Measurements from ENCODE around the gene THAP4. TPM values are rescaled to one million over a fixed set of nuclear protein-coding genes. Genes with fewer than 3 reads are reported as not detected.

Gene THAP4
- total RNA-seq, 1 donor from 2014 or later = 23.7 TPM

DNA sequence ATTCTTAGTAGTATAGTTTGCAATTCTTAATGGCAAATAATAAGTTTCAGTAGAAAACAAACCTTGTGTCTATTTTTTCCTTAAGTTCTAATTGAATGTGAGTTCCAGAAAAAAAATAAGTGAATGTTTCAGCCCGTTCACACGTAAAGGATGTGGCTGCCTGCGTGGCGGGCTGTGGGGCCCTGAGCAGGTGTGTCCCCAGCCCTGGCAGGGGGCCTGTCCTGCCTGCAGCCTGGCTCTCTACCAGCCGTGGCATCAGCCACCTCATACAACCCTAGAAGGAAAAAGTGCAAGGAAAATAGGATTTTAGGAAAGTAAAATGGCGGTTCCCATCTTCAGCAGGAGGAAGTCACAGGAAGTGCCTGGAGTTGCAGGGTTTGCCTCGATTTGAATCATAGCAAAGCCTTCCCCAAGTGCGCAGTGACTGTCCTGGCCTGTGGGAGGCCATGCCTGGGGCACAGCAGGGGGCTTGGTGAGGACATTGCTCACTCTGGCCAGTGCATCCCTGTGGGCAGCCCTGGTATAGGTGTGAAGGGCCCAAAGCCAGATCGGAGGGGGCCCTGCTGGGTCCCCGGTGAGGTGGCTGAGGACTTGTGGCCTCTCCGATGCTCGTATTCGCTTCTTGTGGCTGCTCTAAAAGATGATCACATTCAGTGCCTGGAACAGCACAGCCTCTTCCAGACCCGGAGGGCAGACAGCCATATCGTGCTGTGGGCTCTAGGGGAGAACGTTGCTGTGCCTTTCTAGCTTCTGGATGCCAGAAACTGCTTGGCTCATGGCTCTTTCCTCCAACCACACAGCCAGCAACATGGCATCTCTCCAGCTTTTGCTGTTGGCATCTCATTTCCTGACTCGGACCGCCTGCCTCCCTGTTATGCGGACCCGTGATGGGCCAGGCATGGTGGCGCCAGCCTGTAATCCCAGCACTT lies 37.1 kb upstream of the THAP4 start:
- ChIA-PET CTCF (no interaction called here), POLR2A (no interaction called here)
- no peaks in the 10 kb centered on the region for H3K27me3 Mint-ChIP-seq
- no peaks in the 10 kb centered on the region for H3K4me1 Mint-ChIP-seq
- no peak overlapping the region for H3K27ac Mint-ChIP-seq
- peaks cover 66% of the 10 kb centered on the region for H3K36me3 Mint-ChIP-seq (ENCODE audit: low read depth)
- no peaks in the 10 kb centered on the region for H3K9me3 Mint-ChIP-seq
- intact Hi-C loops (cut with micrococcal nuclease) = no loop called here
- no peak overlapping the region for H3K4me3 Mint-ChIP-seq
- ATAC-seq (ENCODE audit: low read depth) (no peak), DNase-seq (no peak)
- TF ChIP-seq, protein P1, sequence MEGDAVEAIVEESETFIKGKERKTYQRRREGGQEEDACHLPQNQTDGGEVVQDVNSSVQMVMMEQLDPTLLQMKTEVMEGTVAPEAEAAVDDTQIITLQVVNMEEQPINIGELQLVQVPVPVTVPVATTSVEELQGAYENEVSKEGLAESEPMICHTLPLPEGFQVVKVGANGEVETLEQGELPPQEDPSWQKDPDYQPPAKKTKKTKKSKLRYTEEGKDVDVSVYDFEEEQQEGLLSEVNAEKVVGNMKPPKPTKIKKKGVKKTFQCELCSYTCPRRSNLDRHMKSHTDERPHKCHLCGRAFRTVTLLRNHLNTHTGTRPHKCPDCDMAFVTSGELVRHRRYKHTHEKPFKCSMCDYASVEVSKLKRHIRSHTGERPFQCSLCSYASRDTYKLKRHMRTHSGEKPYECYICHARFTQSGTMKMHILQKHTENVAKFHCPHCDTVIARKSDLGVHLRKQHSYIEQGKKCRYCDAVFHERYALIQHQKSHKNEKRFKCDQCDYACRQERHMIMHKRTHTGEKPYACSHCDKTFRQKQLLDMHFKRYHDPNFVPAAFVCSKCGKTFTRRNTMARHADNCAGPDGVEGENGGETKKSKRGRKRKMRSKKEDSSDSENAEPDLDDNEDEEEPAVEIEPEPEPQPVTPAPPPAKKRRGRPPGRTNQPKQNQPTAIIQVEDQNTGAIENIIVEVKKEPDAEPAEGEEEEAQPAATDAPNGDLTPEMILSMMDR (IDR thresholded peaks at IDR 0.05) = no peak

DNA sequence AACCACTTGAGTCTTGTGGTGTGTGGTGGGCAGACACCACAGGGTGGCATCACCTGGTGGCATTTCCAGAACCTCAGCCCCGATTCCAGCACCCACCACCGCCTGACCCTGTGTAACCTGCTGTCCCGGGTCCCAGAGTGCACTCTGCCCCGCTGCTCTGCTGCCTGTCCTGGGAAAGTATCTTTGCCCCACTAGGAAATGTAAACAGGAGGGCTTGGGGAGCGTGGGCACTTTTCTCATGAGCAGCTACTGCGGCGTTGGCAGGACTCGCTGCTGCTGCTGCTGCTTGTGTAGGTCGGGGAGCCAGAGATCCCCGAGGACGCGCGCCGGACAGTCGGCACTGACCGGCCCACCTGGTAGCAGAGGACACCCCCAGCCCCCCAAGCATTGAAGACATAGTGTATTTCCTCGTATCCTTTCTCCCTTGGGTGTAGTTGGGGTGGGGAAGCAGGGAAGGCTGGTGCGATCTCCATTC lies 36.3 kb upstream of the THAP4 start:
- no peaks in the 10 kb centered on the region for H3K27me3 Mint-ChIP-seq
- H3K4me1 Mint-ChIP-seq = no peaks in the 10 kb centered on the region
- intact Hi-C loops (cut with micrococcal nuclease) = no loop called here
- H3K36me3 Mint-ChIP-seq (ENCODE audit: low read depth) = peaks cover 70% of the 10 kb centered on the region
- H3K9me3 Mint-ChIP-seq = no peaks in the 10 kb centered on the region
- no peak for DNase-seq
- POLR2A ChIA-PET = no interaction called here
- H3K27ac Mint-ChIP-seq = no peak overlapping the region
- CTCF ChIA-PET = no interaction called here
- no peak for ATAC-seq (ENCODE audit: low read depth)
- no peak overlapping the region for H3K4me3 Mint-ChIP-seq
- TF ChIP-seq, protein P1 (IDR thresholded peaks at IDR 0.05) = no peak

DNA sequence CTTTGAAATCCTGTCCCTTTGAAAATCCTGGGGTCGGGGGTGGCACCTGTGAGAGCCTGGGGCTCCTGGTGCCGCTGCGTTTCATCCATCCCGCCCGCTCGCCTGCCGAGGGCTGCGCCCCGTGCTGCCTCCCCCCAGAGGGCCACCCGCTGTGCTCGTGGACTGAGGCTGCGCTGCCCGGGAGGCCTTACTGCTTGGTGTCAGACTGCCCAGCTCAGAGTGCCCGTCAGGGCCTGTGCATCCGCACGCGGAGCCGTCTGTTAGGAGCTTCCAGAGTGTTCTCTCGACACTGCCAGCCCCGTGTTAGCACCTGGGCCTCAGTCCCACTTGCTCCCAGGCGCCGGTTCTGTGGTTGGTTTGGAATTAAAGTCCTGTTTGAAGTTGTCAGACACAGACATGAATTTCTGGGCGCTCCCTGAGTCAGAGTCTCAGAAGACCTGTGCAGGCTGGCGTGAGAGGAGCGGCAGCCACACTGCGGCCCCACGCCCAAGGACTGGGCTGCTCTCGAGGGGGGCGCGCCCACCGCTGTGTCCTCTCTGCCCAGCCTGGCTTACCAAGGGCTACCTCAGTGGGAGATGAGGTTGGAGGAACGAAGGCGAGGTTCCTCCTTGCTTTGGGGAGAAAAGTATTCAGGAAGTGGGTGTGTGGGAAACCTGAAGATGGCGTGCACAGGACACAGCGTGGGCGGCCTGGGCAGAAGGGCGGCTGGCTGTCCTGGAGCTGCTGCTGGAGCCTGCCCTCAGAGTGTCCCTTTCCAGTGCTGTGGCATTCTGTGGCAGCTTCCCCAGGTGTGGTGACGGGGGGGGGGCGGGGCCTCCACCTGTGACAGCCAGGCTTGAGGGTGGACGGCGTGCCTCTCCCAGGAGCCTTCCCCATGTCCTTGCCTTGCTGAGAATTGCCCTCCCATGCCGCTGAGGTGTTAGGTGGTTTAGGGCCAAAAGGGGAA lies 35.6 kb upstream of the THAP4 start:
- ChIA-PET CTCF (no interaction called here), POLR2A (no interaction called here)
- no peak for DNase-seq
- Mint-ChIP-seq H3K36me3 (ENCODE audit: low read depth) (peaks cover 71% of the 10 kb centered on the region), H3K4me1 (no peaks in the 10 kb centered on the region), H3K4me3 (no peak overlapping the region), H3K27ac (no peak overlapping the region), H3K27me3 (no peaks in the 10 kb centered on the region), H3K9me3 (no peaks in the 10 kb centered on the region)
- ATAC-seq (ENCODE audit: low read depth) = no peak
- TF ChIP-seq, protein P1 (IDR thresholded peaks at IDR 0.05) = no peak
- intact Hi-C loops (cut with micrococcal nuclease) = no loop called here

DNA sequence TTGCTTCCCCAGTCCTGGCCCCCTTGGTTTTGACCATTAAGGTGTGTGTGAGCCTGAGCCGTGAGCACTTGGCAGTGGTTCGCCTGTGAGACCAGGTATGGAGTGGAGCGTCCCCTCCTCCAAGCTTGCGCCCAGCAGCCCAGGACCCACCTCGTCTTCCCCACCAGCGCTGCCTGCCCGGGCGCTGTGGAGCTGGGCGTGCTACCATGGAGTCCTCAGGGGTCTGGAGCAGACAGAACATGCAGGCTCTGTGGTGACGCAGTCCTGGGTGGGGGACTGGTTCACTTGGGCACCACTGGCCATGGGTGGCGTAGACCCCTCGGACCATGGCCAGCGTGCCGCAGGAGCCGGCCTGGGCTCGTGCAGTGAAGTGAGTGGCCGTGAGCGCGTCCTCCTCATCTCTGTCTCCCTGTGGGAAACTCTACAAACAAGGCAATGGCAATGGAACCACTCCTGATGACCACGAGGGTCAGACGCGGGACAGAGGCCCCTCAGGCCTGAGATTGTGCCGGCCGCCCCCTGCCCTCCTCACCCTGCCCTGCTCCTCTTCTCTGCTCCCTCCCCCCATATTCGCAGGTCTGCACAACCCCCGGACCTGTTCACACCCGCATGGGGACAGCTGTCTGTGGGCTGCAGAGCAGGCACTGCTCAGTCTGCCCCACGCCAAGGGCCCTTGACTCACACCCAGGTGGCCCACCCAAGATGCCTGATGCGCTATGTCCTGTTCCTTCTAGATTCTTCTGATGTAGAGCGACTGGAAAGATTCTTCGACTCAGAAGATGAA lies 34.7 kb upstream of the THAP4 start:
- Mint-ChIP-seq H3K4me1 (no peaks in the 10 kb centered on the region), H3K36me3 (ENCODE audit: low read depth) (peaks cover 68% of the 10 kb centered on the region), H3K27me3 (no peaks in the 10 kb centered on the region), H3K27ac (no peak overlapping the region), H3K4me3 (no peak overlapping the region), H3K9me3 (no peaks in the 10 kb centered on the region)
- intact Hi-C loops (cut with micrococcal nuclease) = no loop called here
- TF ChIP-seq, protein P1 (IDR thresholded peaks at IDR 0.05) = no peak
- DNase-seq (no peak), ATAC-seq (ENCODE audit: low read depth) (no peak)
- ChIA-PET CTCF (no interaction called here), POLR2A (no interaction called here)

Measured in activated B cell treated with CpG ODN at 0.5 μM for 24 hours (primary cell).